A549 (cell line): ENCODE results near the gene HUNK. TPM values are rescaled to one million over a fixed set of nuclear protein-coding genes. Genes with fewer than 3 reads are reported as not detected.

Source experiments
- ATAC-seq, 2 experiments: fragments of 200-7000 bp in 1 of 2; fragments of >200 bp in 1 of 2; cut with Nextera tagmentation in 1 of 2; cut with Tn5 transposase in 1 of 2; 3 replicates each; pipeline versions ENCODE4 v1.8.0 to v1.9.1; 2018 to 2020; ENCODE audit warnings: mild to moderate bottlenecking in 1 of 2, moderate library complexity in 1 of 2
- CTCF ChIA-PET: fragments of 300-600 bp; sonication (Branson Sonifier 250); formaldehyde crosslinking; extraction: SDS; loops from one replicate; lab custom pipeline; 2021; ENCODE audit warnings: antibody characterized with exemption, inconsistent platforms; lab: Yijun Ruan, JAX
- POLR2A ChIA-PET: fragments of 350-600 bp; formaldehyde crosslinking; extraction: SDS; loops from one replicate; lab custom pipeline; 2021; ENCODE audit warnings: antibody characterized with exemption, inconsistent platforms; lab: Yijun Ruan, JAX
- DNase-seq, 2 experiments: peaks; one replicate each; pipeline versions ENCODE4 v3.0.0 to v3.0.0-alpha.2; 2011 to 2016; ENCODE audit warnings: low read depth in 1 of 2, low spot score in 1 of 2
- FAIRE-seq: peaks from 2 replicates; lab custom pipeline; 2011; peaks lifted over from hg19 to GRCh38; lab: Jason Lieb, UNC
- H3K27ac ChIP-seq, 2 experiments: fragments of >200 bp; sonication (Bioruptor Twin); formaldehyde crosslinking; 3 replicates each; pipeline ENCODE4 v1.5.1; 2016 to 2017
- H3K4me1 ChIP-seq: fragments of >200 bp; sonication (Bioruptor Twin); formaldehyde crosslinking; 3 replicates; pipeline ENCODE4 v1.6.1; 2016
- H3K4me2 ChIP-seq: fragments of >200 bp; sonication (Bioruptor Twin); formaldehyde crosslinking; 3 replicates; pipeline ENCODE4 v1.6.1; 2016
- H3K4me3 ChIP-seq: fragments of >200 bp; sonication (Bioruptor Twin); formaldehyde crosslinking; 3 replicates; pipeline ENCODE4 v1.5.1; 2016
- H3K9me3 ChIP-seq: fragments of >200 bp; sonication (Bioruptor Twin); formaldehyde crosslinking; 3 replicates; pipeline ENCODE4 v1.6.1; 2016
- ATOH8 ChIP-seq: fragments of 250-450 bp; sonication (Bioruptor Pico); IDR thresholded peaks from 2 replicates; pipeline ENCODE4 v1.5.0; 2020; ENCODE audit warnings: low read depth, mild to moderate bottlenecking, moderate library complexity
- CBX2 ChIP-seq: fragments of 200-600 bp; sonication (generic); IDR thresholded peaks from 2 replicates; pipeline ENCODE4 v1.6.1; 2016; ENCODE audit warnings: low read depth, mild to moderate bottlenecking, borderline replicate concordance
- CBX8 ChIP-seq: fragments of 200-600 bp; sonication (generic); IDR thresholded peaks from 2 replicates; pipeline ENCODE4 v1.6.1; 2016
- CEBPB ChIP-seq, 2 experiments: fragments of >200 bp in 1 of 2; sonication (Bioruptor Twin) in 1 of 2; formaldehyde crosslinking in 1 of 2; IDR thresholded peaks; 2 replicates each; pipeline ENCODE4 v1.6.1; 2012 to 2016
- E2F6 ChIP-seq: IDR thresholded peaks from 2 replicates; pipeline ENCODE4 v1.6.1; 2012; ENCODE audit warnings: low read depth, borderline replicate concordance
- EHF ChIP-seq: fragments of 250-450 bp; sonication (Bioruptor Pico); IDR thresholded peaks from 2 replicates; pipeline ENCODE4 v1.5.0; 2020; ENCODE audit warnings: mild to moderate bottlenecking
- EP300 ChIP-seq, 2 experiments: fragments of >200 bp; sonication (Bioruptor Twin); formaldehyde crosslinking; IDR thresholded peaks; 2 replicates in 1 of 2; 3 replicates in 1 of 2; pipeline ENCODE4 v1.6.1; 2016 to 2017
- FOSB ChIP-seq: fragments of 250-450 bp; sonication (Bioruptor Pico); IDR thresholded peaks from 2 replicates; pipeline ENCODE4 v1.5.0; 2020; ENCODE audit warnings: mild to moderate bottlenecking, moderate library complexity
- FOSL2 ChIP-seq, 2 experiments: fragments of 450-650 bp in 1 of 2; fragments of >200 bp in 1 of 2; sonication (Bioruptor Twin) in 1 of 2; formaldehyde crosslinking; IDR thresholded peaks; 2 replicates each; pipeline versions ENCODE4 v1.5.0 to v1.6.1; 2016 to 2020; ENCODE audit warnings: mild to moderate bottlenecking in 1 of 2, moderate library complexity in 1 of 2
- FOXS1 ChIP-seq: fragments of 250-450 bp; sonication (Bioruptor Pico); IDR thresholded peaks from 2 replicates; pipeline ENCODE4 v1.5.0; 2020; ENCODE audit warnings: mild to moderate bottlenecking, moderate library complexity
- HDAC2 ChIP-seq: fragments of 200-600 bp; sonication (generic); IDR thresholded peaks from 2 replicates; pipeline ENCODE4 v1.6.1; 2016
- JUN ChIP-seq, 2 experiments: fragments of >200 bp; sonication (Bioruptor Twin); formaldehyde crosslinking; IDR thresholded peaks; 2 replicates in 1 of 2; 3 replicates in 1 of 2; pipeline ENCODE4 v1.6.1; 2016 to 2017
- JUNB ChIP-seq: fragments of >200 bp; sonication (Bioruptor Twin); formaldehyde crosslinking; IDR thresholded peaks from 2 replicates; pipeline ENCODE4 v1.6.1; 2016
- KDM5A ChIP-seq: fragments of 200-600 bp; sonication (generic); IDR thresholded peaks from 2 replicates; pipeline ENCODE4 v1.6.1; 2016; ENCODE audit warnings: antibody characterized with exemption, mild to moderate bottlenecking
- MYC ChIP-seq: IDR thresholded peaks from 2 replicates; pipeline ENCODE4 v1.6.1; 2012; ENCODE audit warnings: mild to moderate bottlenecking, inconsistent platforms, low read length, improper control_type of control experiment, borderline replicate concordance
- NFE2L2 ChIP-seq: fragments of 150-350 bp; conservative IDR thresholded peaks from 2 replicates; pipeline ENCODE4 v1.6.1; 2014; ENCODE audit warnings: low read length
- POLR2AphosphoS2 ChIP-seq: conservative IDR thresholded peaks from 2 replicates; pipeline ENCODE4 v1.6.1; 2012; ENCODE audit warnings: low read length, improper control_type of control experiment, inconsistent platforms
- RAD21 ChIP-seq, 2 experiments: fragments of >200 bp in 1 of 2; sonication (Bioruptor Twin) in 1 of 2; formaldehyde crosslinking in 1 of 2; IDR thresholded peaks in 1 of 2; conservative IDR thresholded peaks in 1 of 2; 2 replicates in 1 of 2; 3 replicates in 1 of 2; pipeline ENCODE4 v1.6.1; 2012 to 2018; ENCODE audit warnings: inconsistent platforms in 1 of 2
- RCOR1 ChIP-seq: fragments of 150-350 bp; IDR thresholded peaks from 2 replicates; pipeline ENCODE4 v1.6.1; 2014; ENCODE audit warnings: antibody characterized with exemption, low read length, low read depth
- SMC3 ChIP-seq: fragments of >200 bp; sonication (Bioruptor Twin); formaldehyde crosslinking; IDR thresholded peaks from 3 replicates; pipeline ENCODE4 v1.6.1; 2018; ENCODE audit warnings: inconsistent platforms
- TFCP2L1 ChIP-seq: fragments of 250-450 bp; sonication (Bioruptor Pico); IDR thresholded peaks from 2 replicates; pipeline ENCODE4 v1.5.0; 2021; ENCODE audit warnings: mild to moderate bottlenecking
- TP53 ChIP-seq: fragments of 250-450 bp; sonication (Bioruptor Pico); IDR thresholded peaks from 2 replicates; pipeline ENCODE4 v1.5.0; 2021; ENCODE audit warnings: mild to moderate bottlenecking, moderate library complexity
- ZNF302 ChIP-seq: fragments of 250-450 bp; sonication (Bioruptor Pico); IDR thresholded peaks from 2 replicates; pipeline ENCODE4 v1.9.0; 2021; ENCODE audit warnings: inconsistent platforms, mild to moderate bottlenecking, moderate library complexity
- WGBS: methylation state at CpG from one replicate; pipeline ENCODE4 v1.1.6; 2017; ENCODE audit errors: missing lambda C conversion rate; 5-methylcytosine and 5-hydroxymethylcytosine counted together
- polyA plus RNA-seq, 4 experiments: library from polyadenylated mRNA; depleted of rRNA in 3 of 4; stranded (reverse); fragments of >200 nt; fragmentation: RNase III in 1 of 4; extraction: RNeasy Plus Mini Kit Qiagen cat#74134 plus additional on column Dnase treatment in 1 of 4; gene quantifications; 2 replicates in 3 of 4; 3 replicates in 1 of 4; pipeline ENCODE4 v1.2.3, GENCODE V29; 2011 to 2017
- TF ChIP-seq, protein P1 (sequence below): fragments of >200 bp; sonication (Bioruptor Twin); formaldehyde crosslinking; IDR thresholded peaks from 3 replicates; pipeline ENCODE4 v1.6.1; 2016
- TF ChIP-seq, protein P2 (sequence below): fragments of >200 bp; sonication (Bioruptor Twin); formaldehyde crosslinking; IDR thresholded peaks from 2 replicates; pipeline ENCODE4 v1.6.1; 2016
- TF ChIP-seq, protein P3 (sequence below): fragments of 200-600 bp; sonication (generic); IDR thresholded peaks from 2 replicates; pipeline ENCODE4 v1.6.1; 2016; ENCODE audit warnings: antibody characterized with exemption, mild to moderate bottlenecking, moderate library complexity
- TF ChIP-seq, protein P4 (sequence below): fragments of 250-450 bp; sonication (Bioruptor Pico); IDR thresholded peaks from 2 replicates; pipeline ENCODE4 v1.5.0; 2021; ENCODE audit warnings: mild to moderate bottlenecking, moderate library complexity, borderline replicate concordance

HUNK gene
- polyA plus RNA-seq, 2 of the 4 experiments (the other 2 are of a cell fraction): 0.44 to 0.52 TPM

- no peak overlapping the region for H3K4me3 ChIP-seq
- H3K9me3 ChIP-seq: no peaks in the 10 kb centered on the region
- H3K4me2 ChIP-seq: no peak overlapping the region
- POLR2A ChIA-PET: no interaction called here
- FAIRE-seq (no peak), ATAC-seq (no peak)
- WGBS: 43% methylated on average over 4 of the region's 4 CpGs
- TF ChIP-seq, protein P1, sequence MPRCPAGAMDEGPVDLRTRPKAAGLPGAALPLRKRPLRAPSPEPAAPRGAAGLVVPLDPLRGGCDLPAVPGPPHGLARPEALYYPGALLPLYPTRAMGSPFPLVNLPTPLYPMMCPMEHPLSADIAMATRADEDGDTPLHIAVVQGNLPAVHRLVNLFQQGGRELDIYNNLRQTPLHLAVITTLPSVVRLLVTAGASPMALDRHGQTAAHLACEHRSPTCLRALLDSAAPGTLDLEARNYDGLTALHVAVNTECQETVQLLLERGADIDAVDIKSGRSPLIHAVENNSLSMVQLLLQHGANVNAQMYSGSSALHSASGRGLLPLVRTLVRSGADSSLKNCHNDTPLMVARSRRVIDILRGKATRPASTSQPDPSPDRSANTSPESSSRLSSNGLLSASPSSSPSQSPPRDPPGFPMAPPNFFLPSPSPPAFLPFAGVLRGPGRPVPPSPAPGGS: no peak
- TF ChIP-seq FOSB: no peak
- no peak for TF ChIP-seq JUNB
- TF ChIP-seq CEBPB (IDR thresholded peaks at IDR 0.05): no peak
- no peak for TF ChIP-seq FOSL2 (IDR thresholded peaks at IDR 0.05)
- no peak for TF ChIP-seq FOSL2 (CRISPR knock-in tag; IDR thresholded peaks at IDR 0.05)
- TF ChIP-seq, all 56 proteins: peak for 0
- H3K4me1 ChIP-seq: no peaks in the 10 kb centered on the region
- DNase-seq: no peak
- H3K27ac ChIP-seq: no peak overlapping the region
- CTCF ChIA-PET: interaction anchor here (1.1 kb wide), 1 partner anchor 11 kb away, joined by 3 read pairs; no protein-coding TSS in a partner anchor
Observed at GRCh38 chr21:31848326-31848985, 24.4 kb upstream of the HUNK start.

DNA sequence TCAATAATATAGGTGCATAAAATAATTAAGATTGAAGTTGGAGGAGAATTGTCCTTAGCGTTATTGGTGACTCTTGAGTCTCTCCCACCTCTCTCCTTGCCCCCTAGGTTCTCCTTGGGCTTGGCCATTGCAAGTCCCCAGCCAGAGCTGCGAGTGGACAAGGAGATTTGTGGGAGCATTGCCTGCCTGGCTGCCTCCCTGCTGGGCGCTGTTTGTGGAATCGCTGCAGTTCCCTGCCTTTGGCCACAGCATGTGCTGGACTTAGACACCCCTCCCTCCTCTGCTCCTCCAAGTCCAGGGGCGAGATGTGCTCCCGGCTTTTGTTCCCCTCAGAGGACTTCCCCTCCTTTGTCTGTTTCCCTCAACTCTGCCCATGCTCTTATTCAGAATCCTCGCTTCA lies 21.9 kb upstream of the HUNK start:
- Histone ChIP-seq H3K4me1 (no peaks in the 10 kb centered on the region), H3K9me3 (no peaks in the 10 kb centered on the region), H3K27ac (no peak overlapping the region), H3K4me3 (no peak overlapping the region), H3K4me2 (no peak overlapping the region)
- TF ChIP-seq JUNB (no peak), TFCP2L1 (CRISPR knock-in tag) (no peak), RAD21 (conservative IDR thresholded peaks at IDR 0.05 in 1 of 2, IDR thresholded peaks at IDR 0.05 in 1 of 2) (no peak), TP53 (CRISPR knock-in tag) (no peak), FOXS1 (CRISPR knock-in tag) (no peak), HDAC2 (no peak), MYC (no peak), CBX8 (no peak), E2F6 (no peak), KDM5A (no peak), EP300 (IDR thresholded peaks at IDR 0.05) (no peak), ZNF302 (CRISPR knock-in tag) (no peak), CBX2 (no peak), NFE2L2 (no peak)
- TF ChIP-seq, protein P2, sequence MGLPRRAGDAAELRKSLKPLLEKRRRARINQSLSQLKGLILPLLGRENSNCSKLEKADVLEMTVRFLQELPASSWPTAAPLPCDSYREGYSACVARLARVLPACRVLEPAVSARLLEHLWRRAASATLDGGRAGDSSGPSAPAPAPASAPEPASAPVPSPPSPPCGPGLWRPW: no peak
- DNase-seq (no peak), ATAC-seq (no peak), FAIRE-seq (no peak)
- WGBS: 20% methylated on average over 7 of the region's 7 CpGs
- ChIA-PET POLR2A (no interaction called here), CTCF (interaction anchor here (0.6 to 1.2 kb wide), 2 partner anchors 13 to 407 kb away, joined by 3 to 4 read pairs; no protein-coding TSS in a partner anchor)

DNA sequence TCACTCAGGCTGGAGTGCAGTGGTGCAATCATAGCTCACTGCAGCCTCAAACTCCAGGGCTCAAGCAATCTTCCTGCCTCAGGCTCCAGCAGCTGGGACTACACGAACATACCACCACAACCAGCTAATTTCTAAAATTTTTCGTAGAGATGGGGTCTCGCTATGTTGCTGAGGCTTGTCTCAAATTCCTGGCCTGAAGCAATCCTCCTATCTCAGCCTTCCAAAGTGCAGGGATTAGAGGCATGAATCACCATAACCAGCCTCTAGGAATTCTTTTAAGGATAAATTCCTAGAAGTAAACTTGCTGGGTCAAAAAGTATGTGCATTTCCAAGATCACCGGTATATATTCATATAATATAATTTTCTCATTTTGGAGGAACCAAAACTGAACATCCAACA lies 17.6 kb upstream of the HUNK start:
- Histone ChIP-seq H3K4me1 (no peaks in the 10 kb centered on the region), H3K4me2 (no peak overlapping the region), H3K4me3 (no peak overlapping the region), H3K27ac (no peak overlapping the region), H3K9me3 (no peaks in the 10 kb centered on the region)
- ChIA-PET CTCF (interaction anchor here (2.3 kb wide), 1 partner anchor 12 kb away, joined by 9 read pairs; no protein-coding TSS in a partner anchor), POLR2A (no interaction called here)
- WGBS: 21% methylated on average over 4 of the region's 4 CpGs
- DNase-seq (no peak), ATAC-seq (no peak), FAIRE-seq (no peak)
- TF ChIP-seq ATOH8 (CRISPR knock-in tag) (no peak), SMC3 (no peak), POLR2AphosphoS2 (no peak), CBX8 (no peak), RCOR1 (no peak), JUN (IDR thresholded peaks at IDR 0.05) (no peak), EHF (no peak)
- TF ChIP-seq, protein P3, sequence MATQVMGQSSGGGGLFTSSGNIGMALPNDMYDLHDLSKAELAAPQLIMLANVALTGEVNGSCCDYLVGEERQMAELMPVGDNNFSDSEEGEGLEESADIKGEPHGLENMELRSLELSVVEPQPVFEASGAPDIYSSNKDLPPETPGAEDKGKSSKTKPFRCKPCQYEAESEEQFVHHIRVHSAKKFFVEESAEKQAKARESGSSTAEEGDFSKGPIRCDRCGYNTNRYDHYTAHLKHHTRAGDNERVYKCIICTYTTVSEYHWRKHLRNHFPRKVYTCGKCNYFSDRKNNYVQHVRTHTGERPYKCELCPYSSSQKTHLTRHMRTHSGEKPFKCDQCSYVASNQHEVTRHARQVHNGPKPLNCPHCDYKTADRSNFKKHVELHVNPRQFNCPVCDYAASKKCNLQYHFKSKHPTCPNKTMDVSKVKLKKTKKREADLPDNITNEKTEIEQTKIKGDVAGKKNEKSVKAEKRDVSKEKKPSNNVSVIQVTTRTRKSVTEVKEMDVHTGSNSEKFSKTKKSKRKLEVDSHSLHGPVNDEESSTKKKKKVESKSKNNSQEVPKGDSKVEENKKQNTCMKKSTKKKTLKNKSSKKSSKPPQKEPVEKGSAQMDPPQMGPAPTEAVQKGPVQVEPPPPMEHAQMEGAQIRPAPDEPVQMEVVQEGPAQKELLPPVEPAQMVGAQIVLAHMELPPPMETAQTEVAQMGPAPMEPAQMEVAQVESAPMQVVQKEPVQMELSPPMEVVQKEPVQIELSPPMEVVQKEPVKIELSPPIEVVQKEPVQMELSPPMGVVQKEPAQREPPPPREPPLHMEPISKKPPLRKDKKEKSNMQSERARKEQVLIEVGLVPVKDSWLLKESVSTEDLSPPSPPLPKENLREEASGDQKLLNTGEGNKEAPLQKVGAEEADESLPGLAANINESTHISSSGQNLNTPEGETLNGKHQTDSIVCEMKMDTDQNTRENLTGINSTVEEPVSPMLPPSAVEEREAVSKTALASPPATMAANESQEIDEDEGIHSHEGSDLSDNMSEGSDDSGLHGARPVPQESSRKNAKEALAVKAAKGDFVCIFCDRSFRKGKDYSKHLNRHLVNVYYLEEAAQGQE: no peak
- TF ChIP-seq, protein P4, sequence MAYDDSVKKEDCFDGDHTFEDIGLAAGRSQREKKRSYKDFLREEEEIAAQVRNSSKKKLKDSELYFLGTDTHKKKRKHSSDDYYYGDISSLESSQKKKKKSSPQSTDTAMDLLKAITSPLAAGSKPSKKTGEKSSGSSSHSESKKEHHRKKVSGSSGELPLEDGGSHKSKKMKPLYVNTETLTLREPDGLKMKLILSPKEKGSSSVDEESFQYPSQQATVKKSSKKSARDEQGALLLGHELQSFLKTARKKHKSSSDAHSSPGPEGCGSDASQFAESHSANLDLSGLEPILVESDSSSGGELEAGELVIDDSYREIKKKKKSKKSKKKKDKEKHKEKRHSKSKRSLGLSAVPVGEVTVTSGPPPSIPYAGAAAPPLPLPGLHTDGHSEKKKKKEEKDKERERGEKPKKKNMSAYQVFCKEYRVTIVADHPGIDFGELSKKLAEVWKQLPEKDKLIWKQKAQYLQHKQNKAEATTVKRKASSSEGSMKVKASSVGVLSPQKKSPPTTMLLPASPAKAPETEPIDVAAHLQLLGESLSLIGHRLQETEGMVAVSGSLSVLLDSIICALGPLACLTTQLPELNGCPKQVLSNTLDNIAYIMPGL: no peak
